ENCODE results near the gene ERICH6. TPM values are rescaled to one million over a fixed set of nuclear protein-coding genes. Genes with fewer than 3 reads are reported as not detected.
A peak's percentile ranks its signal among the peaks of the same experiment; 100 is the strongest.

ERICH6 gene
- total and polyA plus RNA-seq, 4 donors = 0.18 TPM; not detected in 3

GRCh38 chr3:150739200-150739863 is 35.6 kb upstream of the ERICH6 start:
- no peak overlapping the region for H3K27ac ChIP-seq (ENCODE audit: low read depth in 1 of 2, low read length in 2 of 2)
- no peak overlapping the region for H3K4me3 ChIP-seq (ENCODE audit: low read length in 2 of 2)
- peaks cover 2 to 3% of the 10 kb centered on the region in 2 donors for H3K4me1 ChIP-seq (ENCODE audit: control insufficient read depth in 1 of 2, insufficient read depth in 2 of 2, low read length in 2 of 2)
- no peak for ATAC-seq (ENCODE audit: low FRiP score)
- no peaks in the 10 kb centered on the region for H3K9me3 ChIP-seq (ENCODE audit: control insufficient read depth, low read length)
- H3K36me3 ChIP-seq (ENCODE audit: control insufficient read depth in 1 of 2, insufficient read depth in 2 of 2, low read length in 1 of 2) = peaks cover 0 to 2% of the 10 kb centered on the region in 2 donors
- no peak for DNase-seq
- WGBS, 2 donors = 73 to 79% methylated on average over 7 of the region's 7 CpGs
- H3K27me3 ChIP-seq (ENCODE audit: control insufficient read depth in 1 of 2, insufficient read depth in 2 of 2, low read length in 1 of 2) = no peaks in the 10 kb centered on the region
- intact Hi-C loops (cut with DNase I) = no loop called here

- H3K4me1 ChIP-seq (ENCODE audit: control insufficient read depth in 1 of 2, insufficient read depth in 2 of 2, low read length in 2 of 2) = peaks cover 2 to 3% of the 10 kb centered on the region in 2 donors
- ATAC-seq (ENCODE audit: low FRiP score) (no peak), DNase-seq (no peak)
- H3K36me3 ChIP-seq (ENCODE audit: control insufficient read depth in 1 of 2, insufficient read depth in 2 of 2, low read length in 1 of 2) = peaks cover 0 to 2% of the 10 kb centered on the region in 2 donors
- no peaks in the 10 kb centered on the region for H3K27me3 ChIP-seq (ENCODE audit: control insufficient read depth in 1 of 2, insufficient read depth in 2 of 2, low read length in 1 of 2)
- H3K27ac ChIP-seq (ENCODE audit: low read depth in 1 of 2, low read length in 2 of 2) = no peak overlapping the region
- intact Hi-C loops (cut with DNase I) = no loop called here
- no peak overlapping the region for H3K4me3 ChIP-seq (ENCODE audit: low read length in 2 of 2)
- 56 to 63% methylated on average over 4 of the region's 4 CpGs for WGBS, 2 donors
- H3K9me3 ChIP-seq (ENCODE audit: control insufficient read depth, low read length) = no peaks in the 10 kb centered on the region
Measured at GRCh38 chr3:150738688-150739087, 35.0 kb upstream of the ERICH6 start.

- no peaks in the 10 kb centered on the region for H3K27me3 ChIP-seq (ENCODE audit: control insufficient read depth in 1 of 2, insufficient read depth in 2 of 2, low read length in 1 of 2)
- peak; percentile 39 for ATAC-seq (ENCODE audit: low FRiP score)
- H3K4me1 ChIP-seq (ENCODE audit: control insufficient read depth in 1 of 2, insufficient read depth in 2 of 2, low read length in 2 of 2) = no peaks in the 10 kb centered on the region
- no peak overlapping the region for H3K4me3 ChIP-seq (ENCODE audit: low read length in 2 of 2)
- WGBS, 2 donors = 93 to 97% methylated on average over 2 of the region's 2 CpGs
- no peak overlapping the region for H3K27ac ChIP-seq (ENCODE audit: low read depth in 1 of 2, low read length in 2 of 2)
- no peak for DNase-seq
- no peaks in the 10 kb centered on the region for H3K9me3 ChIP-seq (ENCODE audit: control insufficient read depth, low read length)
- intact Hi-C loops (cut with DNase I) = no loop called here
- peaks cover 0 to 2% of the 10 kb centered on the region in 2 donors for H3K36me3 ChIP-seq (ENCODE audit: control insufficient read depth in 1 of 2, insufficient read depth in 2 of 2, low read length in 1 of 2)
Measured at GRCh38 chr3:150737874-150738679, 34.4 kb upstream of the ERICH6 start.

DNA sequence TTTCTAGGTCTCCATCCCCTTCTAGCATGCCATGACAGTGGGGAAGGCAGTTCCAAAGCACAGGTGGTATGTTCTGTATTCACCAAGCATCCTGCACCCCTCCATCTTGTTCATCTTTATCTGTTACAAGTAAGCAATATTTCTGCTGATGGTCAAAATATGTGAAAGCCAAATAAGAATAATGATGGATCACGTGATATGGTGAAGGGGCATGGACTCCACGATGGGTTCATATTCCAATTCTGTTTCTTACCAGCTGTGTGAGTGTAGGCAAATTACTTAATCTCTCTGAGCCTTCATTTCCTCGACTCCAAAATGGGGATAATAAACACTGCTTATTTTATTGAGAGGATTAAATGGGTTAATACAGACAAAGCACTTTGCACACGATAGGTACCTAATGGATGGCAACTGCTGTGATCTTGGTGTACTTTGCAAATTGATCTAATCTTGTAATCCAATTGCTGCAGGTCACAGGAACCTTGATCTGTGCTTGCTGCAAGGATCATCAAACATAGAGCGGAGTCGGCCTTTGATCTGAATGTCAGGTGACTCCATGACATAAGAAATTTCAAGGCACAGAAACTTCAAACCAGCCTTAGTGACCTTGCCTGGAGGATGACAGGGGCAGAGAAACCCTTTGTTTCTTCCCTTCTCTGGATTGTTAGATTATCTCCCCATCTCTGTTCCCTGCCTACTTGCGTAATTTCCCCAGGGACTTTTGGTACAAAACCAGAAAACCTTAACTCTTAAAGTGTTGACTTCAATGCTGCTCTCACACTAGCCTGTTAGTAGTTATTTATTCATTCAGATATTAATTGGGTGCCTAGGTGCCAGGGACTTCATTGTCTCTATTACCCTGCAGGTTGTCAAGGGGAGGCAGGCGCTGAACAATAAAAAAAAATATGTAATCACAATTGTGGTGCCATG is 33.4 kb upstream of the ERICH6 start:
- WGBS, 2 donors = 77 to 79% methylated on average over 8 of the region's 8 CpGs
- Histone ChIP-seq H3K27me3 (ENCODE audit: control insufficient read depth in 1 of 2, insufficient read depth in 2 of 2, low read length in 1 of 2) (no peaks in the 10 kb centered on the region), H3K36me3 (ENCODE audit: control insufficient read depth in 1 of 2, insufficient read depth in 2 of 2, low read length in 1 of 2) (peaks cover 0 to 2% of the 10 kb centered on the region in 2 donors), H3K4me1 (ENCODE audit: control insufficient read depth in 1 of 2, insufficient read depth in 2 of 2, low read length in 2 of 2) (no peaks in the 10 kb centered on the region), H3K27ac (ENCODE audit: low read depth in 1 of 2, low read length in 2 of 2) (no peak overlapping the region), H3K9me3 (ENCODE audit: control insufficient read depth, low read length) (no peaks in the 10 kb centered on the region), H3K4me3 (ENCODE audit: low read length in 2 of 2) (no peak overlapping the region)
- ATAC-seq (ENCODE audit: low FRiP score) (peak; percentile 19), DNase-seq (no peak)
- intact Hi-C loops (cut with DNase I) = no loop called here

GRCh38 chr3:150736316-150736719 is 32.6 kb upstream of the ERICH6 start:
- H3K4me3 ChIP-seq (ENCODE audit: low read length in 2 of 2) = no peak overlapping the region
- no peaks in the 10 kb centered on the region for H3K27me3 ChIP-seq (ENCODE audit: control insufficient read depth in 1 of 2, insufficient read depth in 2 of 2, low read length in 1 of 2)
- no peak for DNase-seq
- intact Hi-C loops (cut with DNase I) = no loop called here
- H3K27ac ChIP-seq (ENCODE audit: low read depth in 1 of 2, low read length in 2 of 2) = no peak overlapping the region
- H3K4me1 ChIP-seq (ENCODE audit: control insufficient read depth in 1 of 2, insufficient read depth in 2 of 2, low read length in 2 of 2) = no peaks in the 10 kb centered on the region
- ATAC-seq (ENCODE audit: low FRiP score) = no peak
- H3K36me3 ChIP-seq (ENCODE audit: control insufficient read depth in 1 of 2, insufficient read depth in 2 of 2, low read length in 1 of 2) = peaks cover 0 to 2% of the 10 kb centered on the region in 2 donors
- no peaks in the 10 kb centered on the region for H3K9me3 ChIP-seq (ENCODE audit: control insufficient read depth, low read length)
- 23 to 26% methylated on average over 2 of the region's 2 CpGs for WGBS, 2 donors

DNA sequence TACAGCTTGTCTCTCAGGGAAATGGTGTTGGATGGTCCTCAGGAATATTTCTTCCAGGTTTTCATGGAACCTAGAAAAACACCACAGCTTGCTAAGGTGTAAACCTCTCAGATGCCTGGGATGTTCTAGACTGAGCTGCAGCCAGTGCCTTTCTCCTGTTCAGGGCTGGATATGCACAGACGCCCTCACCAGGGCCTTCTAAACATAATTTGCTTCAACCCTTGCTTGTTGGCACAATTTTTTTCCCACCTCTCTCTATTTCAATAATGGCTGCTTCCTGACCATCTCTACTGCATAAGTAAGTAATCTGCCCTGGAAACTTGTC is 31.0 kb upstream of the ERICH6 start:
- no peak for ATAC-seq (ENCODE audit: low FRiP score)
- no peaks in the 10 kb centered on the region for H3K4me1 ChIP-seq (ENCODE audit: control insufficient read depth in 1 of 2, insufficient read depth in 2 of 2, low read length in 2 of 2)

DNA sequence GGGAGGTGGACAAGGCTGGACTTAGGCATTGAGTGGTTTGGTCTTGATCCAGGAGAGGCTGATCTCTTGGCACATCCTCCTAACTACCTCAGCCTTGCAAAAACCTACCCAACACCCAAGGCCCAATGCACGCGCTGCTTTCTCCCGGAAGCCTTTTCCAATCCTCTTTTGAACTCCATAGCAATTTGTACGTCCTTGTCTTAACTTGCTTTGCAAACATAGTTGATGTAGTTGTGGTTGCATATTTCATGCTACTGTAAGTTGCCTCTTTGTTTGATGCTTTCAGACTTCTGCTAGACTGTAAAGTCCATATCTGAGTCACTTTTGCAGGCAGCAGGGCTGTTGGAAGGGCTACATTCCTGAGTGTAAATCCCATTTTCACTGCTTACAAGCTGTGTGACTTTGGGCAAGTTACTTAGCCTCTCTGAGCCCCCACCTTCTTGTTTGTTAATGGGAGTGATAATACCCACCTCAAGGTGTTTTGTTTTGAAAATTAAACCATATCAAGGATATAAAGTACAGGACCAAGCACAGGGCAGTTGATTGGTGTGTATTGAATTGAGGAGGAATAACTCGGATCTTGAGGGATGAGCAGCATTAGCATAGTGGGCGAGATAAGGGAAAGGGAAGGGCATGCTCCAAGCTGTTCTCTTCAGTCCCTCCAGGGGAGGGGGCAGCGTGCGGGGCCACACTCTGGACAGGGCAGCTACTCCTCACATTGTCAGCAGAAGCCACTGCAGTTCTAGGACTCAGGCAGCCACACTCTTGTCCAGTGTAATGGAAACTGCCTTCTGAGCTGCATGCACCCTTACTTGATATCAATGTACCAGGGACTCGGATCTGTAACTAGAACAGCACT is 30.4 kb upstream of the ERICH6 start:
- H3K4me1 ChIP-seq (ENCODE audit: control insufficient read depth in 1 of 2, insufficient read depth in 2 of 2, low read length in 2 of 2) = no peaks in the 10 kb centered on the region
- no peak overlapping the region for H3K4me3 ChIP-seq (ENCODE audit: low read length in 2 of 2)
- no peak for DNase-seq
- H3K9me3 ChIP-seq (ENCODE audit: control insufficient read depth, low read length) = no peaks in the 10 kb centered on the region
- no peaks in the 10 kb centered on the region for H3K27me3 ChIP-seq (ENCODE audit: control insufficient read depth in 1 of 2, insufficient read depth in 2 of 2, low read length in 1 of 2)
- WGBS, 2 donors = 81 to 92% methylated on average over 9 of the region's 9 CpGs
- no peak for ATAC-seq (ENCODE audit: low FRiP score)
- no peak overlapping the region for H3K27ac ChIP-seq (ENCODE audit: low read depth in 1 of 2, low read length in 2 of 2)
- intact Hi-C loops (cut with DNase I) = no loop called here
- H3K36me3 ChIP-seq (ENCODE audit: control insufficient read depth in 1 of 2, insufficient read depth in 2 of 2, low read length in 1 of 2) = no peaks in the 10 kb centered on the region

More for the DNA sequence above, 31.0 kb upstream of the ERICH6 start:
- no peak overlapping the region for H3K4me3 ChIP-seq (ENCODE audit: low read length in 2 of 2)
- no peaks in the 10 kb centered on the region for H3K36me3 ChIP-seq (ENCODE audit: control insufficient read depth in 1 of 2, insufficient read depth in 2 of 2, low read length in 1 of 2)
- intact Hi-C loops (cut with DNase I) = no loop called here
- H3K9me3 ChIP-seq (ENCODE audit: control insufficient read depth, low read length) = no peaks in the 10 kb centered on the region
- H3K27ac ChIP-seq (ENCODE audit: low read depth in 1 of 2, low read length in 2 of 2) = no peak overlapping the region
- no peak for DNase-seq
- WGBS, 2 donors = 62 to 78% methylated on average over 1 of the region's 1 CpG
- H3K27me3 ChIP-seq (ENCODE audit: control insufficient read depth in 1 of 2, insufficient read depth in 2 of 2, low read length in 1 of 2) = no peaks in the 10 kb centered on the region

DNA sequence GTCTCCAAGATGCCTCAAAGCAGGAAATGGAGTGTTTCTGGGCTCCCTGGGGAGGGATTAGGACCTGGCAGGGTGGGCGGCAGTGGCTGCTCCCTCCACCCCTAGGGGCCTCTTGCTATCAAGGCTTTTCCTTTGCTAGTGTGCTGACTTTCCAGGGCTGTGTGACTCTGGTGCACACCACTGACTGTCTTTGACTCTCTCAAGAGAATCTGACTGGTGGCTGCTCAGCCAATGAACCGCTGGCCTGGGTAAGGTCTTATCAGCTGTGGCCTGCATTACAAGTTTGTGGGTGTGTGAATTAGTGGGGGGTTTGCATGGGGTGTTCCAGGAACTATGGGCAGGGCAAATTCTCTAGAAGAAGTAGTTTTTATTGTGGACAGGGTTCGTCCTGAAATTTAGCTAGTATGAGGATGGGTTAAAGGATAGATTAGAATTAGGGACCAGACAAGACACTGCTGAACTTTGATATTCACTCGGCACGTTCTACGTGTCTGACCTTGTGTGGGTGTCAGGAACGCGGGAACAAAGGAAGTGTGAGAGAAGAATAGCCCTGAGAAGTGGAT is 29.7 kb upstream of the ERICH6 start:
- no peak for DNase-seq
- no peak overlapping the region for H3K4me3 ChIP-seq (ENCODE audit: low read length in 2 of 2)
- H3K27ac ChIP-seq (ENCODE audit: low read depth in 1 of 2, low read length in 2 of 2) = no peak overlapping the region
- no peaks in the 10 kb centered on the region for H3K27me3 ChIP-seq (ENCODE audit: control insufficient read depth in 1 of 2, insufficient read depth in 2 of 2, low read length in 1 of 2)
- no peaks in the 10 kb centered on the region for H3K36me3 ChIP-seq (ENCODE audit: control insufficient read depth in 1 of 2, insufficient read depth in 2 of 2, low read length in 1 of 2)
- 84 to 85% methylated on average over 8 of the region's 8 CpGs for WGBS, 2 donors
- H3K4me1 ChIP-seq (ENCODE audit: control insufficient read depth in 1 of 2, insufficient read depth in 2 of 2, low read length in 2 of 2) = no peaks in the 10 kb centered on the region
- no peaks in the 10 kb centered on the region for H3K9me3 ChIP-seq (ENCODE audit: control insufficient read depth, low read length)
- no peak for ATAC-seq (ENCODE audit: low FRiP score)
- intact Hi-C loops (cut with DNase I) = no loop called here
